ENCODE measurements around the gene TMEM39B.

GRCh38 chr1:32063261-32063681 is 9.5 kb upstream of the TMEM39B start:
- TF ChIP-seq, protein P1, sequence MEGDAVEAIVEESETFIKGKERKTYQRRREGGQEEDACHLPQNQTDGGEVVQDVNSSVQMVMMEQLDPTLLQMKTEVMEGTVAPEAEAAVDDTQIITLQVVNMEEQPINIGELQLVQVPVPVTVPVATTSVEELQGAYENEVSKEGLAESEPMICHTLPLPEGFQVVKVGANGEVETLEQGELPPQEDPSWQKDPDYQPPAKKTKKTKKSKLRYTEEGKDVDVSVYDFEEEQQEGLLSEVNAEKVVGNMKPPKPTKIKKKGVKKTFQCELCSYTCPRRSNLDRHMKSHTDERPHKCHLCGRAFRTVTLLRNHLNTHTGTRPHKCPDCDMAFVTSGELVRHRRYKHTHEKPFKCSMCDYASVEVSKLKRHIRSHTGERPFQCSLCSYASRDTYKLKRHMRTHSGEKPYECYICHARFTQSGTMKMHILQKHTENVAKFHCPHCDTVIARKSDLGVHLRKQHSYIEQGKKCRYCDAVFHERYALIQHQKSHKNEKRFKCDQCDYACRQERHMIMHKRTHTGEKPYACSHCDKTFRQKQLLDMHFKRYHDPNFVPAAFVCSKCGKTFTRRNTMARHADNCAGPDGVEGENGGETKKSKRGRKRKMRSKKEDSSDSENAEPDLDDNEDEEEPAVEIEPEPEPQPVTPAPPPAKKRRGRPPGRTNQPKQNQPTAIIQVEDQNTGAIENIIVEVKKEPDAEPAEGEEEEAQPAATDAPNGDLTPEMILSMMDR (IDR thresholded peaks at IDR 0.05) = no peak
- TF ChIP-seq, protein P2, sequence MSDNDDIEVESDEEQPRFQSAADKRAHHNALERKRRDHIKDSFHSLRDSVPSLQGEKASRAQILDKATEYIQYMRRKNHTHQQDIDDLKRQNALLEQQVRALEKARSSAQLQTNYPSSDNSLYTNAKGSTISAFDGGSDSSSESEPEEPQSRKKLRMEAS (CRISPR knock-in tag; IDR thresholded peaks at IDR 0.05) = no peak
- no peak for TF ChIP-seq JUN (CRISPR knock-in tag; IDR thresholded peaks at IDR 0.05)
- TF ChIP-seq ZBTB21 (CRISPR knock-in tag; IDR thresholded peaks at IDR 0.05; ENCODE audit: borderline replicate concordance) = no peak
- TF ChIP-seq, protein P3, sequence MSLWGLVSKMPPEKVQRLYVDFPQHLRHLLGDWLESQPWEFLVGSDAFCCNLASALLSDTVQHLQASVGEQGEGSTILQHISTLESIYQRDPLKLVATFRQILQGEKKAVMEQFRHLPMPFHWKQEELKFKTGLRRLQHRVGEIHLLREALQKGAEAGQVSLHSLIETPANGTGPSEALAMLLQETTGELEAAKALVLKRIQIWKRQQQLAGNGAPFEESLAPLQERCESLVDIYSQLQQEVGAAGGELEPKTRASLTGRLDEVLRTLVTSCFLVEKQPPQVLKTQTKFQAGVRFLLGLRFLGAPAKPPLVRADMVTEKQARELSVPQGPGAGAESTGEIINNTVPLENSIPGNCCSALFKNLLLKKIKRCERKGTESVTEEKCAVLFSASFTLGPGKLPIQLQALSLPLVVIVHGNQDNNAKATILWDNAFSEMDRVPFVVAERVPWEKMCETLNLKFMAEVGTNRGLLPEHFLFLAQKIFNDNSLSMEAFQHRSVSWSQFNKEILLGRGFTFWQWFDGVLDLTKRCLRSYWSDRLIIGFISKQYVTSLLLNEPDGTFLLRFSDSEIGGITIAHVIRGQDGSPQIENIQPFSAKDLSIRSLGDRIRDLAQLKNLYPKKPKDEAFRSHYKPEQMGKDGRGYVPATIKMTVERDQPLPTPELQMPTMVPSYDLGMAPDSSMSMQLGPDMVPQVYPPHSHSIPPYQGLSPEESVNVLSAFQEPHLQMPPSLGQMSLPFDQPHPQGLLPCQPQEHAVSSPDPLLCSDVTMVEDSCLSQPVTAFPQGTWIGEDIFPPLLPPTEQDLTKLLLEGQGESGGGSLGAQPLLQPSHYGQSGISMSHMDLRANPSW (CRISPR knock-in tag; conservative IDR thresholded peaks at IDR 0.05; ENCODE audit: low read depth) = no peak
- TF ChIP-seq TEAD4 (CRISPR knock-in tag; IDR thresholded peaks at IDR 0.05) = no peak
